ENCODE results near the gene ANTXR1.

The ANTXR1 gene

DNA sequence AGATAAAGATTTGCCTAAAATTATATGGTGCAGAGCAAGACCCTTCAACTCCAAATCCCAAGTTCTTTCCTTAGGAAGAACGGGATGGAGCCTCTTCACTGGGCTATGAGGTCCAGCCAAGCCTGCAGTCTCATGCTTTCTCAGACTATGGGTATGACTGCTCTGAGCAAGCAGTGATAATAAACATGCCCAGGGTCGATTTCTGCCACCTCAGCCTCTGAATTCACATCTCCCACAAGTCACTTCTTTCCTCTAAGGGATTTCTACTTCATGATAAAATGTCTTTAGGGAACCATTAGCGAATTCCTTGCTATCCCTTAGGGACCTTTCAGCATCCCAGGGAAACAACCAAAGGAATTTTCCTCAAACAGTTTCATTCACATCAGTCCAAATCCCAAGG, 279.3 kb downstream of the ANTXR1 start:
- DNase-seq: no peak

DNA sequence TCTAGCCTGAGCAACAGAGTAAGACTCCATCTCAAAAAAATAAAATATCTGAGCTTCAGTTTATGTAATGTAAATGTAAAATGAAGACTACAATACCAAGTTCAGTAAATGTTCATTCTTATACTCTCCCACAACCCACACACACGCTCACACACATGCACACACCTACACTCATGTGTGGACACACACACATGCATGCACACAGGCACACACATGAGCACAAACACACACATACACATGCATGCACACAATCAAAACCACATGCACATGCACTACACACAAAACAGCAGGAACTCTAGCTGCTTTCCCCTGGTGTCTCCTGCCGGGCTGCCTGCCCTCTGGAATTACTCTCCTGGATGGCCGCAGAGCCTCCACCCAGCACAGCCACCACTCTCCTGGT, 283.4 kb downstream of the ANTXR1 start:
- no peak for DNase-seq

DNA sequence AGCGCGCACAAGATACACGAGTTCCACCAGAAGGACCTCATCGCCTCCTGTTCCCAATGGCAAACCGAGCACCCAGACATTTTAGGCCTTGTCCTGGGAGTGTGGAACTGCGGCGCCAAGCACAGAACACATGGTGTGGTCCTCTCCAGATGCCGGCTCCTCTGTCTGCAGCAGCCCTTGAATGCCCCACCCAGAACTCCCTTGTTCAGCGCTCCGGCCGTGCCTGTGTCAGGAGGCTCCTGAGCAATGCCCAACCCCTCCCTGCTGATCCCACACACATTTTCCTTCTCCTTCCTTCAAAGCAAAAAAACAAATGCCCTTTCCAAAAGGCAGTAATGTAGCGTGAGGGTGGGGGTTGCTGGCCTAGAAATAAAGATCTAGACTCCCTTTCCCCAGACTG, 284.2 kb downstream of the ANTXR1 start:
- no peak for DNase-seq

GRCh38 chr2:69298261-69298660, 285.3 kb downstream of the ANTXR1 start:
- DNase-seq: no peak

- DNase-seq: no peak
Observed at GRCh38 chr2:69298862-69299261, 285.9 kb downstream of the ANTXR1 start.
